Measurements from ENCODE around the gene CLEC2L.

DNA sequence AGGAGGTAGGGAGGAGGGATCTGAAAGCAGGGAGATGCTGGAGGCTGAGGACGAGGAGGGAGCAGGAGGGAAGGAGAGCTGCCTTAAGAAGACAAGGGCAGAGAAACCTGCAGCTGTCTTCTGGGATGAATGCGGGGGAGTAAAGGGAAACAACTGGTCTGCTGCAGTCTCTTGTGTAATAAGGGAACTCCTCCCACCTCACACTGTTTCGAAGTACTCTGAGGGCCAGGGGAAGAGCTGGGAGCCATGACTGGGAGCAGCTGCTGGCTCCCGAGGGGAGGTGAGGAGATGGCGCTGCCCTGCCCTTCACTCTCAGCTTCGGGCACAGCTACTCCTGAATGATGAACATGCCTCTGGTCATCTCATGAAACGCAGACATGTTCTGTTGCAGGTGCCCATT lies 65.1 kb downstream of the CLEC2L start:
- TF ChIP-seq, protein P1, sequence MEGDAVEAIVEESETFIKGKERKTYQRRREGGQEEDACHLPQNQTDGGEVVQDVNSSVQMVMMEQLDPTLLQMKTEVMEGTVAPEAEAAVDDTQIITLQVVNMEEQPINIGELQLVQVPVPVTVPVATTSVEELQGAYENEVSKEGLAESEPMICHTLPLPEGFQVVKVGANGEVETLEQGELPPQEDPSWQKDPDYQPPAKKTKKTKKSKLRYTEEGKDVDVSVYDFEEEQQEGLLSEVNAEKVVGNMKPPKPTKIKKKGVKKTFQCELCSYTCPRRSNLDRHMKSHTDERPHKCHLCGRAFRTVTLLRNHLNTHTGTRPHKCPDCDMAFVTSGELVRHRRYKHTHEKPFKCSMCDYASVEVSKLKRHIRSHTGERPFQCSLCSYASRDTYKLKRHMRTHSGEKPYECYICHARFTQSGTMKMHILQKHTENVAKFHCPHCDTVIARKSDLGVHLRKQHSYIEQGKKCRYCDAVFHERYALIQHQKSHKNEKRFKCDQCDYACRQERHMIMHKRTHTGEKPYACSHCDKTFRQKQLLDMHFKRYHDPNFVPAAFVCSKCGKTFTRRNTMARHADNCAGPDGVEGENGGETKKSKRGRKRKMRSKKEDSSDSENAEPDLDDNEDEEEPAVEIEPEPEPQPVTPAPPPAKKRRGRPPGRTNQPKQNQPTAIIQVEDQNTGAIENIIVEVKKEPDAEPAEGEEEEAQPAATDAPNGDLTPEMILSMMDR (IDR thresholded peaks at IDR 0.05) = no peak
- no peak for TF ChIP-seq POLR2AphosphoS5 (IDR thresholded peaks at IDR 0.05)

Measured in transverse colon (tissue), 4 donors.